SK-N-SH (cell line): Measurements from ENCODE around the gene PKP1. TPM values are rescaled to one million over a fixed set of nuclear protein-coding genes. Genes with fewer than 3 reads are reported as not detected.

Experiments used
- CTCF ChIA-PET: fragments of 300-600, 350-600 bp; formaldehyde crosslinking; extraction: SDS; loops from one replicate; lab custom pipeline; 2021; lab: Yijun Ruan, JAX
- POLR2A ChIA-PET: fragments of 350-600 bp; sonication (Branson Sonifier 250); formaldehyde crosslinking; extraction: SDS; loops from one replicate; lab custom pipeline; 2020; ENCODE audit warnings: antibody characterized with exemption, inconsistent platforms; lab: Yijun Ruan, JAX
- DNase-seq: peaks from one replicate; pipeline ENCODE4 v3.0.0; 2012
- H2AFZ ChIP-seq: fragments of 200-600 bp; sonication (generic); 2 replicates; pipeline ENCODE4 v1.8.1; 2016; ENCODE audit warnings: antibody characterized with exemption, mild to moderate bottlenecking, low read depth
- H3F3A ChIP-seq: fragments of 200-600 bp; sonication (generic); replicated peaks from 2 replicates; pipeline ENCODE3; 2016; ENCODE audit warnings: antibody characterized with exemption, mild to moderate bottlenecking; ENCODE audit not compliant: insufficient read depth
- H3K27ac ChIP-seq, 2 experiments: fragments of 200-500 bp in 1 of 2; fragments of 200-600 bp in 1 of 2; sonication (Bioruptor generic) in 1 of 2; sonication (generic), shearing (Covaris generic) in 1 of 2; 2 replicates each; pipeline versions ENCODE4 v1.5.1 to v1.6.1; 2014 to 2016; ENCODE audit warnings: low read depth in 2 of 2, inconsistent platforms in 1 of 2, low read length in 1 of 2, mild to moderate bottlenecking in 1 of 2, mixed read lengths in 1 of 2
- H3K27me3 ChIP-seq: fragments of 200-600 bp; sonication (generic), shearing (Covaris generic); 2 replicates; pipeline ENCODE4 v1.6.1; 2016; ENCODE audit warnings: mixed run types; ENCODE audit not compliant: insufficient read depth
- H3K36me3 ChIP-seq, 2 experiments: fragments of 200-500 bp in 1 of 2; fragments of 200-600 bp in 1 of 2; sonication (Bioruptor generic) in 1 of 2; sonication (generic) in 1 of 2; replicated peaks in 1 of 2; 2 replicates each; pipeline versions ENCODE3 to v1.5.1; 2014 to 2016; ENCODE audit warnings: low read length in 1 of 2, mild to moderate bottlenecking in 1 of 2; ENCODE audit not compliant: insufficient read depth in 2 of 2, control insufficient read depth in 1 of 2
- H3K4me1 ChIP-seq, 2 experiments: fragments of 200-500 bp in 1 of 2; fragments of 200-600 bp in 1 of 2; sonication (Bioruptor generic) in 1 of 2; sonication (generic), shearing (Covaris generic) in 1 of 2; 2 replicates each; pipeline versions ENCODE4 v1.5.1 to v1.6.1; 2014 to 2016; ENCODE audit warnings: low read depth in 1 of 2, low read length in 1 of 2, mixed run types in 1 of 2; ENCODE audit not compliant: insufficient read depth in 2 of 2, control insufficient read depth in 1 of 2
- H3K4me2 ChIP-seq: fragments of 200-600 bp; sonication (generic), shearing (Covaris generic); 2 replicates; pipeline ENCODE4 v1.6.1; 2017; ENCODE audit warnings: mixed run types
- H3K4me3 ChIP-seq, 2 experiments: fragments of 200-500 bp in 1 of 2; fragments of 200-600 bp in 1 of 2; sonication (Bioruptor generic) in 1 of 2; sonication (generic), shearing (Covaris generic) in 1 of 2; 2 replicates each; pipeline versions ENCODE4 v1.5.1 to v1.8.1; 2014 to 2016; ENCODE audit warnings: low read depth in 2 of 2, inconsistent platforms in 1 of 2, low read length in 1 of 2, mild to moderate bottlenecking in 1 of 2, mixed read lengths in 1 of 2, moderate library complexity in 1 of 2
- H3K79me2 ChIP-seq: fragments of 200-600 bp; sonication (generic); 2 replicates; pipeline ENCODE4 v1.8.1; 2017; ENCODE audit warnings: mild to moderate bottlenecking; ENCODE audit not compliant: insufficient read depth
- H3K9ac ChIP-seq: fragments of 200-600 bp; sonication (generic); 2 replicates; pipeline ENCODE4 v1.6.1; 2017; ENCODE audit warnings: mixed run types
- H3K9me2 ChIP-seq: fragments of 200-600 bp; sonication (generic); 2 replicates; pipeline ENCODE4 v1.6.1; 2017; ENCODE audit warnings: mixed run types
- H3K9me3 ChIP-seq: fragments of 200-600 bp; sonication (generic); 2 replicates; pipeline ENCODE4 v1.6.1; 2017; ENCODE audit warnings: mixed run types, mild to moderate bottlenecking, moderate library complexity
- H4K20me1 ChIP-seq: fragments of 200-600 bp; sonication (generic); 2 replicates; pipeline ENCODE4 v1.6.1; 2017; ENCODE audit warnings: mild to moderate bottlenecking, mixed run types; ENCODE audit not compliant: insufficient read depth
- CHD2 ChIP-seq: fragments of 150-350 bp; IDR thresholded peaks from 2 replicates; pipeline ENCODE4 v1.6.1; 2018; ENCODE audit warnings: low read length; ENCODE audit not compliant: partially characterized antibody
- EZH2phosphoT487 ChIP-seq: fragments of 200-600 bp; sonication (generic); IDR thresholded peaks from 2 replicates; pipeline ENCODE4 v1.6.1; 2017; ENCODE audit warnings: low read depth, mixed run types, mild to moderate bottlenecking, antibody characterized with exemption, moderate library complexity, borderline replicate concordance
- GABPA ChIP-seq: IDR thresholded peaks from 2 replicates; pipeline ENCODE4 v1.4.0; 2012; ENCODE audit warnings: low read depth, mild to moderate bottlenecking
- IRF3 ChIP-seq: fragments of 150-350 bp; IDR thresholded peaks from 2 replicates; pipeline ENCODE4 v1.6.1; 2016; ENCODE audit warnings: mild to moderate bottlenecking, low read depth, low read length
- MEF2A ChIP-seq: IDR thresholded peaks from 2 replicates; pipeline ENCODE4 v1.4.0; 2012; ENCODE audit warnings: low read depth, borderline replicate concordance
- NRF1 ChIP-seq: IDR thresholded peaks from 2 replicates; pipeline ENCODE4 v1.6.1; 2012; ENCODE audit warnings: low read depth, mild to moderate bottlenecking, low read length
- PBX3 ChIP-seq: IDR thresholded peaks from 2 replicates; pipeline ENCODE4; 2012
- POLR2AphosphoS5 ChIP-seq: IDR thresholded peaks from 2 replicates; pipeline ENCODE4 v1.6.1; 2012; ENCODE audit warnings: low read depth, low read length
- RAD21 ChIP-seq: IDR thresholded peaks from 2 replicates; pipeline ENCODE4 v1.6.1; 2012; ENCODE audit warnings: mild to moderate bottlenecking, low read length
- RXRA ChIP-seq: IDR thresholded peaks from 2 replicates; pipeline ENCODE4 v1.4.0; 2012; ENCODE audit warnings: low read depth, mild to moderate bottlenecking, borderline replicate concordance
- SMC3 ChIP-seq: IDR thresholded peaks from 2 replicates; pipeline ENCODE4 v1.6.1; 2012; ENCODE audit warnings: low read depth, low read length, improper control_type of control experiment
- TAF1 ChIP-seq: IDR thresholded peaks from 2 replicates; pipeline ENCODE4 v1.6.1; 2012; ENCODE audit warnings: low read depth, mild to moderate bottlenecking, low read length, moderate library complexity, borderline replicate concordance
- TEAD4 ChIP-seq: IDR thresholded peaks from 2 replicates; pipeline ENCODE4 v1.4.0; 2012; ENCODE audit warnings: mild to moderate bottlenecking, borderline replicate concordance; ENCODE audit not compliant: insufficient read depth
- USF1 ChIP-seq: IDR thresholded peaks from 2 replicates; pipeline ENCODE4 v1.4.0; 2012; ENCODE audit warnings: low read depth, borderline replicate concordance
- USF2 ChIP-seq: fragments of 150-350 bp; IDR thresholded peaks from 2 replicates; pipeline ENCODE4 v1.6.1; 2017; ENCODE audit warnings: antibody characterized with exemption, low read length, low read depth, borderline replicate concordance
- YY1 ChIP-seq: IDR thresholded peaks from 2 replicates; pipeline ENCODE4 v1.4.0; 2012; ENCODE audit warnings: low read depth, mild to moderate bottlenecking
- WGBS: methylation state at CpG from one replicate; pipeline ENCODE4 v1.1.6; 2017; ENCODE audit warnings: low lambda C conversion rate; 5-methylcytosine and 5-hydroxymethylcytosine counted together
- polyA plus RNA-seq, 3 experiments: library from polyadenylated mRNA; depleted of rRNA; stranded (reverse); fragments of >200 nt; gene quantifications; 2 replicates each; pipeline ENCODE4 v1.2.3, GENCODE V29; 2012

Gene PKP1
- polyA plus RNA-seq, 1 of the 3 experiments (the other 2 are of a cell fraction): not detected

- Histone ChIP-seq H3F3A (no peaks in the 10 kb centered on the region), H3K9me3 (peaks cover 7% of the 10 kb centered on the region; the same call in 1 of the 2 replicates), H3K9me2 (no peaks in the 10 kb centered on the region), H3K4me2 (no peak overlapping the region), H3K4me1 (peaks cover 0 to 7% of the 10 kb centered on the region in 2 experiments; a peak in 3 of 4 replicates), H3K4me3 (no peak overlapping the region), H3K27me3 (no peaks in the 10 kb centered on the region; the same call in 1 of the 2 replicates), H3K36me3 (no peaks in the 10 kb centered on the region), H4K20me1 (no peaks in the 10 kb centered on the region), H2AFZ (no peak overlapping the region), H3K27ac (no peak overlapping the region), H3K9ac (no peak overlapping the region), H3K79me2 (no peaks in the 10 kb centered on the region)
- ChIA-PET CTCF (interaction anchor here (1.4 to 7.7 kb wide), 4 partner anchors 8 to 92 kb away, joined by 5 to 143 read pairs (median 62); no protein-coding TSS in a partner anchor), POLR2A (no interaction called here)
- WGBS: 43% methylated on average over 6 of the region's 7 CpGs
- no peak for DNase-seq
- TF ChIP-seq SMC3 (no peak), IRF3 (no peak), PBX3 (no peak), TEAD4 (no peak), NRF1 (no peak), TAF1 (no peak), RAD21 (no peak), USF1 (no peak), CHD2 (no peak), YY1 (no peak), RXRA (no peak), USF2 (no peak), GABPA (no peak), MEF2A (no peak), POLR2AphosphoS5 (no peak), EZH2phosphoT487 (no peak)
Measured at GRCh38 chr1:201344206-201345080, 61.1 kb downstream of the PKP1 start.
